NCI-H146 (cell line): ENCODE measurements around the gene COX7B2.

Experiments
- DNase-seq: peaks from one replicate; lab custom pipeline; 2025; lab: John Stamatoyannopoulos, UW

Gene COX7B2, protein sequence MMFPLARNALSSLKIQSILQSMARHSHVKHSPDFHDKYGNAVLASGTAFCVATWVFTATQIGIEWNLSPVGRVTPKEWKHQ

DNA sequence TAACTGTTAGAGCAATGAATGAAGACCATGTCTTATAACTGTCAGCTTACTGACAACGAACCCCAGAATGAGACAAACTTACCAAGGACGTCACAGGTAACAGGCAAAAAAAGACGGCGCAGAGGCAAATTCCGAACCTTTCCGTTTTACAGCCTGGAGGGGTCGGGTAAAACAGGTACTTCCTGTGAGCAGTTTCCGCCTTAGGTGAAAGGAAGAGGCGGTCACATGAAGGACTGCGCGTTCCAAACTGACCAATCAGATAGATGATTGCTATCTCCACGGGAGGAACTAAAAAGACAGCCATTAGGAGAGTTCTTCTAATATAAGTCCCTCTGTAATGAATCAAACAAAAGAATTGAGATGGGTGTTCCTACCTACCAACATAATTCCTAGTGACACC is at the start of gene COX7B2:
COX7B2 (minus strand) TSS at position 168 of the 400 bp plus-strand sequence. CDS start 174,053 bp downstream, outside the sequence.
- no peak for DNase-seq

DNA sequence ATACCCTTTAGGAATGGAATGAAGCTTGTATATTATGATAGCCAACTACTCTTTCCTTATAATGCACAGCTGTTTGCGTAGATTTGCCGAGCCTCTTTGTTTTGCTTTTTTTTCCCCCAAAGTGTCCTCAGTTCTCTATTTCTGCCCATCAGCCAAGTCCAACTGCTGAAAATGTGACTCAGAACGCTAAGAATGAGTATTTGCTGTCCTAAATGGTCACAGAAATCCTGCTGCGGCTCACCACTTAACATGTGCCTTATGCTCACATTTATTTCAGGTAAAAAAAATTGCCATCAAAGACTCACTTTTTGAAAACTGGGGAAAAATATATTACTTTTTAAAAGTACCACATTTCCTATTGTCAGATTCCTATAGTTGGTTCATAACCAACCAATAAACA is 47.4 kb upstream of the COX7B2 start:
- no peak for DNase-seq

DNA sequence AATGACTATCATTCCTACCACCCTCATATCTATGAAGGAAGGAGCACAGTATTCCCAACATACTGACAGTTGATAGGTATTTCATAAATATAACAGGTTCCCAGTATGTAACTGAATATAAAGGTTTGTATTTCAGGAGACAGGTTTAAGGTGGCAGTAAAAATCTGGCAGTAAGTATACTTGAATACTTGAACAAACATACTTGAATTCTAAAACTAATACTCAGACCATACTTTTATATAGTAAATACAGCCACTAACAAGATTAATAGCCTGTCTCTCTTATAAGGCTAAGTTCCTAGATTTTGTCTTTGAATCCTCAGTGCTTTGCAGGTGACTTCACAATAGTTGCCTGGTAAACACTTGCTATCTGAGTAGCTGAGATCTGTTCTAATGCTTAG is 46.6 kb upstream of the COX7B2 start:
- DNase-seq: no peak

DNA sequence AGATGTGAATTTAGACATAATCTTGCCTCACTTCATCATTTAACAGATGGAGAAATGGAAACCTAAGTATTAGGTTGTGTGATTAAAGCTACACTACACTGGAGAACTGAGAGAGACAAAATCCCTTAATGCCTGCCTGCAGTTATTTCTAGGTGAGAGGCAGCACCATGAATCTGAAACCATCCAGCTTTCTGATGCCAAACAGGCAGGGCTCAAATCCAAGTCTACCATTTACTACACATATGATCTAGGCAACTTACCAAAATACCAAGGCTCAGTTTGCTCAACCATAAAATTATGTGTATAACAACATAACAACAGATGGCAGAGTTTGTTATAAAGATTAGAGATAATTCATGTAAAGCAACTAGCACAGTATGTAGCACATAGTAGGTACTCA is 45.6 kb upstream of the COX7B2 start:
- no peak for DNase-seq

DNA sequence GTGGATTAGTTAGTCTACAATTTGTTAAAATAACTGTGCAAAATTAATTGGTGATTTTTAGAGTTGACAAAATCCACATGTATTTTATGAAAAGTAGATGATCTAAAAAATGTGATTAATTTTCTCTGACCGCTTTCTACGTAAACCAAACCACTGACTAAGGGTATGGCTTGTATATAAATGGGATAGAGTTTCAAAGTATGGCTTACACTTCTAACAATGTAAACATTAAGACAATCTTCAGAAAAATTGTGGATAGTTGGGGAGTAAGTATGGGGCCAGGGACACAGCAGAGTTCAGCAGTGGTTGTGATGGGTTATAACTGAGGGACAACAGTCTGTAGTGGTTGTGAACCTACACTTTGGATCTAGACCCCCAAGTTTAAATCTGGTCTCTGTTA is 44.5 kb upstream of the COX7B2 start:
- DNase-seq: no peak

DNA sequence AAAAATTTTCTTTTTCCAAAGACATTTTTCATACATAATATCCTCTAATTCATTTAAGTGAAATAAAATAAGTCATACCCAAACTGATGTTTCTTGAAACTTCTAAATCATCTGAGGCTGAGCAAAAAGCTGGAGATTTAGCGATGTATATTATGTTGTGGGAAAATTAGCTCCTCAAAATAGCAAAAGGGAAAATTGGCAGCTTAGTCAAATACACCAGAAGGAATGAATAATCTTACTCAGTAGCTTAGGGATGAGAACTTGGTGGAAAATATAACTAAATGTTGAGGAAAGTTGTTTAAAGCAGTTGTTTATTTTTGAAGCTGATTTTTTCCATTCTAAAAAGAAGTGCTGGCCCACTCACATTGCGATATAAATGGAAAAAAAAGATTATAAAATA is 43.4 kb upstream of the COX7B2 start:
- no peak for DNase-seq

DNA sequence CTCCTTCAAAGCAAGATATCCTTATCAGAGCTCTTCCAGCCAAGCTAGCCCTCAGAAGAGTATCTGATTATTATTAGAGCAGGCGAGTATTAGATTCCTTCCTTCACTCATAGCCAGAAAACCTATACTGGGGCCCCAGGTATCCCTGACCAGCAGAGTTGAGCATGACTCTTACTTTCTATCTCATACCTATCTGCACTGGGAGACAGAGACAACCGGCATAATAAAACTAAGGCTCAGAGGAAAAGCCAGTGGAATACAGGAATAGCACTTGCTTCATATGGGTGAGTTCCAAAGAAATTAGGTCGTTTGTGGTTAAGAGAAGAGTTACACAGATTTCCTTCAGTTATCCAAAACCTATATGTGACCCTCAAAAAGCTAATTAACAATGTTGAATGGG is 41.8 kb upstream of the COX7B2 start:
- no peak for DNase-seq

DNA sequence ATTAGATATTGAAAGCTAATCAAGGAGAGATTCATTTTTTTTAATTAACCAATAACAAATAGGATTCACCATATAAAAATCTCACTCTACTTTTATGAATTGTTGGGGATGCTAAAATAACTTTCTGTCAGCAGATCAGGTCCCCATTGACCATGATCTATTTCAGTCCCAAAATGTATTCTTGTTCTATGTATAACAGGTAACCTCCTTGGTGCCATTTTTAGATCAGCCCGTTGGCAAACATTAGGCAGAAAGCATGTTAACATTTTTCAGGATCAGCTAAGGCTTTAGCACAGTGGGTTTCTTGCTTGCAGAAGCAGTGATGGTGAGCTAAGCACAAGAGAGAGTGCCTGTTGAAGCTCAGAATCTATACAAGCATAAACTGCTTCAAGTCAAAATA is 40.8 kb upstream of the COX7B2 start:
- DNase-seq: no peak

DNA sequence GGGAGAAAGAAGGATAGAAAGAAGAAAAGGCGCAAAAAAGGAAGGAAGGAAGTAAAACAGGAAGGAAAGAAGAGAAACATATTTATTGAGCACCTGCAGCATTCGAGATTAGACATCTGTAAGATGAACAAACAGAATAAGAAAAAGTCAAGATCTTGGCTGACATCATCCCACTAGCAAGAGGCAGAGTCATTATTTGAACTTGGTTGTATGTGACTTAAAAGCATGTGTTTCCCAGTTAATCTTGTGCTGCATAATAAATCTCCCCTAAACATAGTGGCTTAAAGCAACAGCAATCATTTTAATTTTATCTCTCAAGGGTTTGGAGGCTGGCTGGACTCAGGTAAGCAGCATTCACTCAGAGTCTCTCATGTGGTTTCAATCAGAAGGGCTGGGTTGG is 38.5 kb upstream of the COX7B2 start:
- DNase-seq: no peak

DNA sequence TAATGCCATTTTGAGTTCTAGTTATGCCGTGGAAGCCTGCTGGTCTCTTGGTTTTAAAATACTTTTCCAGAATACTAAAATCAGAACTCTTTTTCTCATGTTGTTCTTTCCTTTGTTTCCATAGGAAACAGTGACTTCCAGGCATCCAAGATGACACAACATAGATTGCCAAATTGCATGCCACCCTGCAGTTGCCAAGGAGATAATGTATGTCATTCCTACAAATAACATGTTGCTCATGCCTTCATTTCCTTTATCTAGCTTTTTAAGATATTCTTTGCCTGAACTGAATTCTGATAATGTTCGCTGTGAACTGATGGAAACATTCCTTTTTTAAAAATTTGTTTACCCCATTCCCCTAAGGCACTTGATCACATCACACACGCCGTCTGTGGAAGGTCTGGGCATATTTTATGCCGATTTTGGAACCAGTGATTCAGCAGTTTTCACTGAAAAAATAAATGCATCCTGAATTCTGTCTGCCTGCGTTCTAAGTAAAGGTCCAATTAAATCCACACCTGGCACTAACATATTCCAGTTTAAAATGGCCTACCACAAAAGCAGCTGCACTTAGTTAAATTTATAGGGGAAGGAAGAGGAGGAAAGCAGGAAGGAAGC is 38.0 kb upstream of the COX7B2 start:
- no peak for DNase-seq

DNA sequence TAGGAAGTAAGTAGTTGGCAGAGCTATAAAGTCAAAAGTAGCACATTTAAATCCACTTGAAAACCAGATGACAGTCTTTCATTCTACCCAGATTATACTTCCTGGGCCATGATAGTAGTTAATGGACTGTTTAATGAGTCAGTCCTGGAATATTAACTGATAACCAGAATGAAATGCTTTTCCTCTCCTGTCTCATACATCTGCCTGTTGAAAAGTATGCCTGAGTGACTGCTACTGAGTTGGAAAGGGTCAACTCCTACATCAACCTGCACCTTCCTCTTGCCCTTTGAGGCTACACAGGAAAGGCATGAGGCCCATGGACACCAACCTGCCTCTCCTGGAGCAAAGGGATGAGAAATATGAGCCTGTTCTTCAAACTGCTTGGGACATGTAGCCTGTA is 36.0 kb upstream of the COX7B2 start:
- DNase-seq: no peak

DNA sequence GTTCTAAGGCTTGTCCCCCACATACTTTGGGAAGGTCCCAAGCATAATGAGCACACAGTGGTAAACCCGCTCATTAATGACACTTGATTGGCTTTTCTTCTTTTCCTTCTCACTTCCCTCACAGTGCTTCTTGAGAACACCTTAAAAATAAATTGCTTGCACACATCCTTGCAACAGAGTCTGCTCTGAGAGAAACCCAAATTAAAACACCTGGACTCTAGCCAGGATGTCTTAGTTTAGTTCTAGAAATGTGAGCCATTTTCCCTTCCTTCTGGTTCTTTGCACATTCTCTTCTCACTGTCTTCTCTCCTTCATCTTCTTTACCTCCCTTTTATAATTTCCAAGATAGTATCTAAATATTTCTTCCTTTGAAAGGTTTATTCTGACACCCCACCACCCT is 35.3 kb upstream of the COX7B2 start:
- DNase-seq: no peak

DNA sequence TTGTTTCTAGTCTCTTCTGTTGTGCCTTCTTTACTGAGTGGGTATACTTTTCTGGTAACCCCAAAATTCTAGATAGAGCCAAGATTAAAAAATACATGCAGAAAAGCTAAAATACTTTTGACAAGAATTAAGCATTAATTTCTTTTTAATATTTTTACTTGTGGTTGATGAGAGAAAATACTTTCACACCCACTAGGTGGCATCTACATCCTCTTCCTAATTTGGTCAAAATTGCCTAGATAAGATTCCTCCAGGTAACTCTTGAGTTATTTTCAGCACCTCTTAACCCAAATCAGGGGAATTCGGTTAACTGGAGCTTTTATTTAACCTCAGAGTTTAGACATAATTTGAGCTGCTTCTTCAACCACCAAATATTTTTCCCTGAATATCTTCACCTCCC is 28.4 kb upstream of the COX7B2 start:
- DNase-seq: no peak

DNA sequence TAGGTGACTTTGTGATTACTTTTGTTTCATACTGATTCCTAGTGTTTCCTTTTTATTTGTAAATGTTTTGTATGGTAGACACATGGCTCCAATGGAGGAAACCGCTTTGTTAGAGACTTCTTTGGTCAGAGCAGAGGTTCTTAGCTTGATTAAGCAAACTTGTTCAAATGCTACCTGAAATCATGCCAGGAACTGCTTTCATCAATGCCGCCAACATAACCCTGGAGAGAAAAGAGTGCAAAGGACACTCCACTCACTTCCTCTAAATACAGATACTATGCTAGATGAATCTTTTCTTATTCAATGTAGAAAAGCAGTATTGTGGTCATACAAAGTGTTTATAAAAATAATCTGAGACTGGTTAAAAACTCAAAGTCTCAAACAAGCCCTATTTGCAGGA is 25.7 kb upstream of the COX7B2 start:
- DNase-seq: no peak

DNA sequence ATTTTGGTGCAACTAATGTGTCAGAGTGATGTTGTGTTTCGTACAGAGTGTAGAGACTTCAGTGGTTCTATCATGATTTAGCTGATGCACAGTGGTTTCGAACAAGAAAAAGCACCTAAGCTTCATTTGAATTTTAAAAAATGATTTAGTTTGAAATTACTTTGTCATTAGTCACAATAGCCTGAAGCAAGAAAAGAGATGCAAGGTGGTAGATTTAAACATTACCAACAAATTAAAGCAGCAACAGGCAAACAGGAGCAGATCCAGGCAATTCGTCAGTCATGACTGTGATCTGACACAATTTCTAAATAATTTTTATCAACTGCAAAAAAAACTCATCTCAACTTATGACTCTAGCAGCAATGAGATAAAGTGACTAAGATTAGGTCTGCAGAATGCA is 24.6 kb upstream of the COX7B2 start:
- no peak for DNase-seq

DNA sequence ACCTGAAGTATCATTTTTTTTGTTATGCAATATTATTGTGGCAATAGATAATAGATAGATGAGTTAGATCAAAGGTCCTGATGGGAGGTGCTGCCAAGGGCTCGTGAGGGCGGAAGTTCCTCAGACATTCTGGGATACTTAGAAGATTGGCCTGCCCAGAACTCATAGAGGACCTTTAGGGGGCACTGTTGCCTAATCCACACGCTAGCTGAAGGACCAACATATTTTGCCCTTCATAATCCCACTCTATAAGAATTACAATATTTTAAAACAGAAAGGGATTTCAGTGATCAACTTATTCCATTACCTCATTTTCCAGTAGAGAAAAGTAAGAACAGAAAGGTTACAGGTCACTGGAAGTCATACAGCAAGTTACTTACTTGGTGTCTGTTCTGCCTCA is 22.9 kb upstream of the COX7B2 start:
- DNase-seq: peak; percentile 4

DNA sequence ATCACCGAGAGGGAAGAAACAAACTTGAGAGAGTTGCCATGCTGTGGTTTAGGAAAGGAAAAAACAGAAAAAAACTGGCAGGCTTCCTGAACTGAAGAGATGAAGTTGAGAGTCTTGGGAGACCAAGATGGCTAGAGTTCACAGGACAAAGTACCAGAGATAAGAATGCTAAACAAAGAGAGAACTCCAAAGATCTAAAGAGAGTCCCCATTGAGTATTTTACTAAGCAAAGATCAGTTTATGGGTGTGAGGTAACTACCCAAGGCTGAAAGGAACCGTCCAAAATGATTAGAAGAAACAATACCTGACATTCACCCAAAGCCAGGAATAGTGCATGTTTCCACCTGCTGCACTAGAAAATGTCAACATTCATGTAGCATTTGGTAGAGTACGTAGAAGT is 21.8 kb upstream of the COX7B2 start:
- no peak for DNase-seq

DNA sequence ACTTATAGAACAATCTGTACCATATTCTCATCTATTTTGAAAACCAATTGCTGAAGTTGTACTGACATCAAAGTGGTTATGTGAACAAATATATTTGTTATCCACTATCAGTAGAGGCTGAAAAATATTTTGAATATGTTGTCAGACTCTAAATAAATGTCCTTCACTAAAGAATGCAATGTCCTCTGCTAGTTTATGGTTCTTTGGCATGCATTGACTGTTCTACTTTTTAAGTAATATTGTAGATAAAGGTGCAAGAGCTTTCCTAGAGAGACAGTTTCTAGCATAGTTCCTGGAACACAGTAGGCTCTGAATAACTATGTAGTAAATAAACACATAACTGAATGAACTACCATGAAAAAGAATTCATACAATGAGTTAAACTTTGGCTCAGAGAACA is 18.2 kb upstream of the COX7B2 start:
- no peak for DNase-seq

DNA sequence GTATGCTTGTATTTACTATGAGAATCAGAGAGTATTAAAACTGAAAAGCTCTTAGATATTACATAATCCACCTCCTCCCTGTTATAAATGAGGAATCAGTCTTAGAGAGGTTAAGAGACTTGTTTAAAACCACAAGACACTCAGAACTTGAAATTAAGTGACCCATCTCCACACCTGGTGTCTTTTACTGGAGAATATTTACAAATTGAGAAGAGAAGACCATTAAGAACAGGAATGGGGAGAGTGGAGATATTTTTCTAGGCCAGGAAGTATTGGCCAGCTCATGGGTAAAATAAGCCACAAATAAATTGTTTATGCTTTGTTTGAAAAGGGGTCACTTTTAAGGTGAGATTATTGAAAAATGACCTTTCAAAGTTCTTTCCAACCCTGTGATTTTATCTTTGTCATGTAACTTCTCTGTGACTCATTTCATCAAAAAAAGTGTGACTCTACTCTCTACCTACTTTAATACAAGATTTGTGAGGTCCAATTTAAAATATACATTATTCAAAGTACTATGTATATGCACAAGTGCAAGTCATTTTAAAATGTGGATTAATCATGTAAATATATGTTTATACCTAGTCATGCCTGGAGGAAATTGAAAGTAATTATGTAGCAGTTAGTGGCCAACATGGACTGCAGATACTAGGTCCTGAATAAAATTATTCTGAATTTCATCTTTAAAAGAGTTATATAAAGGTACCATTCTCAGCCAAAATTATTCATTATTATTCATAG is 15.9 kb upstream of the COX7B2 start:
- no peak for DNase-seq

DNA sequence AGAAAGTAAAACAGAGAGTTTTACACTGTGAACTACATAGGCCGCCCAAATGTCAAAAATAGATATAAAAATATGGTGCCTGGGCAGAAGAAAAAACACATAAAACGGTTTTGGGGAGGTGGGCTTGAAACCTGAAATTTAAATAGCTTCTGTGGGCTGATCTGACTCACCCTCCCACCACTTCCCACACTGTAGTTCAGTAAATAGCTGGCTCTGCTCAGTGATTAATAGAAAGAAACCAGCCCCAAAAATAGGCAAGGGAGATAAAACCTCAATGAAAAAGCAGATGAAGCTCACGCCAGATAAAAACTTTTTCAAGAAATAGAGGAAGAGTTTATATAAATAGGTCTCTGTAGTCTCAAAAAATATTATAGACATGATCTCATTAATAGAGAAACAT is 13.2 kb upstream of the COX7B2 start:
- no peak for DNase-seq

DNA sequence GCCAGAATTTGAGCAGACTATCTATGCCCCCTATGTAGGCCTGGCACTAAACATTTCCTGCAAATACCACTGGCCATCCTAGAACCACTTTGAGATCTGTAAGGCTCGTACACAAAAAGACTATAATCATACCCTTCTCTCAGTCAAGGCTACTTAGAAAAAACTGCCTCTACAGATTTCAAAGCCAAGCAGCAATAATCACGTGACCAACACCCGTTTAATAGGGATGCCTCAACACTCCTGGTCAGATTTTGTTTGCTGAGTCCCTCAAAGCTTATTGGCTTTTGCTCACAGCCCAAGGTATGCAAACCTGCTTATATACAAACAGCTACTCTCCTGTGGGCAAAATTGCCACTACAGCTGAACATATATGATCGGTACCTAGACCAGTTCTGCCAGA is 897 bp downstream of the COX7B2 start:
- DNase-seq: no peak

DNA sequence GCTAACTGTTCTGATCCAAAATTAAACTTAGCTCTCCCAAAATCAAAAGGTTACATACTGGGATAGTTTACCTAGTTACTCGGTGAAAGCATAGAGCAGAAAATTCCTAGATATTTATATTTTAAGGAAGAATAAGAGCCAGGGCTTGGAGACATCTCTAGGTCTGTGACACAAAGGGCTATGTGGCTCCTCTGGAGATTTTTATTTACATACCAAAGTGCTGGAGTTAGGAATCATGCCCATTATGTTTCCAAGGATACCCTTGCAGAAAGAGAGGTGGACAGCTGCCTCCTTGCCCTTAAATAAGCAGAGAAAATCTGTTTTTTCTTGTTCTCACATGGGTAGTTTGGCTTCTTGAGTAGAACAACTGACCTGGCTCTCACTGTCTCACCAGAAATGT is 9.0 kb downstream of the COX7B2 start:
- DNase-seq: no peak

DNA sequence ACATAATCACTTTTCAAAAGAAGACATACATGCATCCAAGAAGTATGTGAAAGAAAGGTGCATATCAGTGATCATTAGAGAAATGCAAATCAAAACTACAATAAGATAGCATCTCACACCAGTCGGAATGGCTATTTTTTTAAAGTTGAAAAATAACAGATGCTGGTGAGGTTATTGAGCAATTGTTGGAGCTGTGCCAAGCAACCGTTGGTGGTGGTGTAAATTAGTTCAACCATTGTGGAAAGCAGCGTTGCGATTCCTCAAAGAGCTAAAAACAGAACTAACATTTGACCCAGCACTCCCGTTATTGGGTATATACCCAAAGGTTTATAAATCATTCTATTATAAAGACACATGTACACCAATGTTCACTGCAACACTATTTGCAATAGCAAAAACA is 14.2 kb downstream of the COX7B2 start:
- no peak for DNase-seq

DNA sequence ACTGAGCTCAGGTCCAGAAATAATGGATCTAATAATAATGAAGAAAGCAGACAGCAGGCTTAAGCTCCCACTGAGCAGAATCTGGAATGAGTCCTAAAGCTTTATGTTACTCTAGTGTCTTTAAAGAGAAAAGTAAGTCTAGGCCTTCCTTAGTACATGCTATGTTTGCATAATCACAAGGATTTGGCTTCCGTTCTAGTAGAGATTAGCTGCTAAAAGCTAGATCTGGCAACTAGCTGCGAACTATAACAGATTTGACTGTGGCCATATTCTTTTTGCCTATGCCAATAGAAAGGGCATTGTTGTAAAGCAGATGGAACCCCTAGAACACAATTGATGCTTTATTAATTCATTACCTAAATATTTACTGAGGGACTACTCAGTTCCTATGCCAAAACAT is 19.0 kb downstream of the COX7B2 start:
- no peak for DNase-seq
